GM18502 (cell line): ENCODE results near the gene UBE2E1.

Experiments
- ATAC-seq: cut with Tn5 transposase; IDR thresholded peaks from one replicate; pipeline ENCODE4 v1.9.1; 2021; ENCODE audit warnings: mild to moderate bottlenecking; ENCODE audit not compliant: unreplicated experiment, poor library complexity

The UBE2E1 gene

DNA sequence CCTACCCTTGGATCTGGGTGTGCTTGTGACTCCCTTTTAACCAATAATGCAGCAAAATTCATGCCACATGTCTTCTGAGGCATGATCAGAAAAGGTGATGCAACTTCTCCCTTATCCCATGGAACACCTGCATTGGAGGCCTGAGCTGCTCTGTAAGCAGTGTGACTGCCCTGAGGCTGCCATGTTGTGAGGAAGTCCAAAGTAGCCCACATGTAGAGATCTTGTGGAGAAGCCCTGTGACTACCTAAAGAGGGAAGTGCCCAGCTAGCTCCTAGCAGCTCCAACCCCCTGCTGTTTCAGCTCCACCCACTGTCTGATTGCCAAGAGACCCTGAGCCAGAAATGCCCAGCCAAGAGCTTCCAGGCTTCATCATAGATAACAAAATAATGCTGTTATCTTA is 132.9 kb downstream of the UBE2E1 start:
- no peak for ATAC-seq

DNA sequence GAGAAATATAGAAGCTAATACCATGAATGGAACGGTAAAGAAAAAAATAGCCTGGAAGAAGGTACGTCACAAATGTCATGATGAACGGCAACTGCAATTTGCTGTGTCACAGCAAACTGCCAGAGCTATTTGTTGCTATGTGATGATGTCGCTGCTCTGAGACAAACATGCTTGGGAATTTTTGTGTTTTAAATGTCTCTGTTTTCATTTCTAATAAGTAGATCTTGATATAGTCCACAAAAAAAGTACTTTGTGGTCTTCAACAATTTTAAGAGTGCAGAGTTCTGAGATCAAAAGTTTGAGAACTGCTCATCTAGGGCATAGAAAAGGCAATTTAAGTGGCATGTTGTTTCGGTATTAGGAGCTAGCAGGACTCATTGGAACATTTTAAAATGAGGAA is 135.0 kb downstream of the UBE2E1 start:
- ATAC-seq = no peak
